Measurements from ENCODE around the gene GPR12. TPM values are rescaled to one million over a fixed set of nuclear protein-coding genes. Genes with fewer than 3 reads are reported as not detected.

GPR12 gene
- polyA plus RNA-seq, 1 experiment = not detected

GRCh38 chr13:26779321-26779720, 18.7 kb upstream of the GPR12 start:
- CTCF ChIA-PET = no interaction called here

GRCh38 chr13:26772531-26772930, 11.9 kb upstream of the GPR12 start:
- POLR2A ChIA-PET = no interaction called here

More at GRCh38 chr13:26779321-26779720, 18.7 kb upstream of the GPR12 start:
- no peak overlapping the region for H3K27ac ChIP-seq (ENCODE audit: low read depth, low read length)
- H3K4me3 ChIP-seq (ENCODE audit: low read depth, low read length) = no peak overlapping the region
- TF ChIP-seq CTCF (IDR thresholded peaks at IDR 0.05; ENCODE audit: low read depth, low read length) = no peak
- H3K9me3 ChIP-seq (ENCODE audit: control insufficient read depth, insufficient read depth, low read length) = no peaks in the 10 kb centered on the region
- DNase-seq (ENCODE audit: low read depth, low spot score) = no peak
- POLR2A ChIA-PET = no interaction called here
- H3K27me3 ChIP-seq (ENCODE audit: control insufficient read depth, insufficient read depth, low read length) = peaks cover 2% of the 10 kb centered on the region

GRCh38 chr13:26771796-26772195, 11.2 kb upstream of the GPR12 start:
- Histone ChIP-seq H3K27ac (ENCODE audit: low read depth, low read length) (no peak overlapping the region), H3K4me3 (ENCODE audit: low read depth, low read length) (no peak overlapping the region), H3K27me3 (ENCODE audit: control insufficient read depth, insufficient read depth, low read length) (no peaks in the 10 kb centered on the region), H3K9me3 (ENCODE audit: control insufficient read depth, insufficient read depth, low read length) (no peaks in the 10 kb centered on the region)
- DNase-seq (ENCODE audit: low read depth, low spot score) = no peak
- no peak for TF ChIP-seq CTCF (IDR thresholded peaks at IDR 0.05; ENCODE audit: low read depth, low read length)
- POLR2A ChIA-PET = no interaction called here
- CTCF ChIA-PET = no interaction called here

More at GRCh38 chr13:26772531-26772930, 11.9 kb upstream of the GPR12 start:
- CTCF ChIA-PET = no interaction called here
- Histone ChIP-seq H3K9me3 (ENCODE audit: control insufficient read depth, insufficient read depth, low read length) (no peaks in the 10 kb centered on the region), H3K27me3 (ENCODE audit: control insufficient read depth, insufficient read depth, low read length) (no peaks in the 10 kb centered on the region), H3K4me3 (ENCODE audit: low read depth, low read length) (no peak overlapping the region), H3K27ac (ENCODE audit: low read depth, low read length) (no peak overlapping the region)
- DNase-seq (ENCODE audit: low read depth, low spot score) = no peak
- no peak for TF ChIP-seq CTCF (IDR thresholded peaks at IDR 0.05; ENCODE audit: low read depth, low read length)

DNA sequence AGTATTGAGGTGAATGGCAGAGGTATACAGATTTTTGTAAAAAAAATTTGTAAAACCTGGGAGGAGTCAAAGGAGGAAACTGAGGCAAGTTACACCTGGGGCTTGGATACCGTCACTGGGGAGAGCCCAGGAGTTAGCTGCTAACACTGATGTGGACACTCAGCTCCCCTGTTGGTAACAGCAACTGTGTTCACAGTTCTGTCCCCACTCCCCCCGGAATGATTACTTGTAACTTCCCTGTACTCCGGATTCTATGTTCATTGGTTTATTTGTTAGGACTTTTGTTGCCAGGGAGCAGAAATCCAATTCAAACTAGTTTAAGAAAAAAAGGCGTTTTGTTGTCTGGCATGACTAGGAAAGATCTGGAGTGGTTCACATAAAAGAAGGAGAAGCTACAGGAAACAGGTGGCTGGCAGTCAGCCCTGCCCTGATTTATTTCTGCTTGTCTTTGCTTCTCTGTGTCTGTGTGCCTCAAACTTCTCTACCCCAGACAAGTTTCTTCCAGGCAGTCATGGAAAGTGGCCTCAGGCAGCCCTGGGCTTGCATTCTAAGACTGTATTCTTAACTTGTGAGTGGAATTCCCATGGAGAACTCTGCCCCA, 2.3 kb upstream of the GPR12 start:
- peaks cover 35% of the 10 kb centered on the region for H3K27me3 ChIP-seq (ENCODE audit: control insufficient read depth, insufficient read depth, low read length)

More for the DNA sequence above, 2.3 kb upstream of the GPR12 start:
- POLR2A ChIA-PET = no interaction called here
- Histone ChIP-seq H3K4me3 (ENCODE audit: low read depth, low read length) (no peak overlapping the region), H3K27ac (ENCODE audit: low read depth, low read length) (no peak overlapping the region), H3K9me3 (ENCODE audit: control insufficient read depth, insufficient read depth, low read length) (no peaks in the 10 kb centered on the region; the same call in 1 of the 2 replicates)
- no peak for DNase-seq (ENCODE audit: low read depth, low spot score)
- no peak for TF ChIP-seq CTCF (IDR thresholded peaks at IDR 0.05; ENCODE audit: low read depth, low read length)
- CTCF ChIA-PET = no interaction called here

All from AG04450 (cell line).